Caco-2 (cell line): Measurements from ENCODE around the gene ZNF624. TPM values are rescaled to one million over a fixed set of nuclear protein-coding genes. Genes with fewer than 3 reads are reported as not detected.

Source experiments
- BruUV-seq: library from RNA; stranded (reverse); fragments of 400-500 nt; replicated peaks from 2 replicates; lab custom pipeline; 2021; lab: Mats Ljungman, UMichigan
- CTCF ChIA-PET: fragments of 300-600 bp; sonication (Branson Sonifier 250); formaldehyde crosslinking; loops from one replicate; lab custom pipeline; 2022; ENCODE audit warnings: antibody characterized with exemption; lab: Charles Lee
- POLR2A ChIA-PET: fragments of 300-600 bp; sonication (Branson Sonifier 250); formaldehyde crosslinking; loops from one replicate; lab custom pipeline; 2022; ENCODE audit warnings: antibody characterized with exemption; lab: Charles Lee
- DNase-seq, 2 experiments: peaks; one replicate each; pipeline versions ENCODE4 v3.0.0 to v3.0.0-alpha.2; 2020 to 2022
- H3K27me3 ChIP-seq: replicated peaks from 2 replicates; pipeline ENCODE4 v1.6.0; 2011; ENCODE audit warnings: low read length; ENCODE audit not compliant: control insufficient read depth, insufficient read depth
- H3K36me3 ChIP-seq: 2 replicates; pipeline ENCODE4 v1.5.1; 2011; ENCODE audit warnings: low read length; ENCODE audit not compliant: control insufficient read depth, insufficient read depth
- H3K4me1 ChIP-seq: fragments of 250-450 bp; sonication (Bioruptor Pico); 2 replicates; pipeline ENCODE4 v1.5.1; 2020; ENCODE audit warnings: mild to moderate bottlenecking
- H3K4me3 ChIP-seq: 2 replicates; pipeline ENCODE4 v1.5.1; 2011; ENCODE audit warnings: low read depth, mild to moderate bottlenecking, control low read depth, low read length
- H3K9me3 ChIP-seq: fragments of 250-450 bp; sonication (Bioruptor Pico); 2 replicates; pipeline ENCODE4 v1.5.1; 2020; ENCODE audit warnings: mild to moderate bottlenecking, moderate library complexity
- H3K27ac Mint-ChIP-seq: one replicate; pipeline ENCODE4 v1.8.0; 2022; ENCODE audit warnings: mixed read lengths; ENCODE audit not compliant: unreplicated experiment
- H3K27me3 Mint-ChIP-seq: one replicate; pipeline ENCODE4 v1.8.0; 2022; ENCODE audit warnings: mixed read lengths; ENCODE audit not compliant: insufficient read depth, unreplicated experiment
- H3K36me3 Mint-ChIP-seq: one replicate; pipeline ENCODE4 v1.8.0; 2022; ENCODE audit warnings: mild to moderate bottlenecking, mixed read lengths; ENCODE audit not compliant: insufficient read depth, unreplicated experiment
- H3K4me1 Mint-ChIP-seq: one replicate; pipeline ENCODE4 v1.8.0; 2022; ENCODE audit warnings: low read depth, mixed read lengths; ENCODE audit not compliant: unreplicated experiment
- H3K4me3 Mint-ChIP-seq: one replicate; pipeline ENCODE4 v1.8.0; 2022; ENCODE audit warnings: mild to moderate bottlenecking, moderate library complexity, mixed read lengths; ENCODE audit not compliant: unreplicated experiment
- H3K9me3 Mint-ChIP-seq: one replicate; pipeline ENCODE4 v1.8.0; 2022; ENCODE audit warnings: mixed read lengths; ENCODE audit not compliant: unreplicated experiment
- CTCF ChIP-seq, 2 experiments: fragments of 200-600 bp in 1 of 2; IDR thresholded peaks; 1 replicate in 1 of 2; 2 replicates in 1 of 2; pipeline versions ENCODE4 v1.5.1 to v1.8.0; 2011 to 2022; ENCODE audit warnings: antibody characterized with exemption in 1 of 2, control low read depth in 1 of 2, inconsistent platforms in 1 of 2, low read depth in 1 of 2, low read length in 1 of 2, mild to moderate bottlenecking in 1 of 2, moderate library complexity in 1 of 2; ENCODE audit not compliant: insufficient read depth in 1 of 2, severe bottlenecking in 1 of 2, unreplicated experiment in 1 of 2
- intact Hi-C: fragments of 100-400 bp; cut with micrococcal nuclease; formaldehyde crosslinking; loops from one replicate; pipeline ENCODE4 v1.10.0; 2022; ENCODE audit not compliant: unreplicated experiment
- total RNA-seq: library from RNA; stranded (reverse); gene quantifications from 2 replicates; pipeline ENCODE4 v1.2.3, GENCODE V29; 2022

ZNF624 gene
- total RNA-seq, 1 experiment from 2014 or later: 7.6 TPM

DNA sequence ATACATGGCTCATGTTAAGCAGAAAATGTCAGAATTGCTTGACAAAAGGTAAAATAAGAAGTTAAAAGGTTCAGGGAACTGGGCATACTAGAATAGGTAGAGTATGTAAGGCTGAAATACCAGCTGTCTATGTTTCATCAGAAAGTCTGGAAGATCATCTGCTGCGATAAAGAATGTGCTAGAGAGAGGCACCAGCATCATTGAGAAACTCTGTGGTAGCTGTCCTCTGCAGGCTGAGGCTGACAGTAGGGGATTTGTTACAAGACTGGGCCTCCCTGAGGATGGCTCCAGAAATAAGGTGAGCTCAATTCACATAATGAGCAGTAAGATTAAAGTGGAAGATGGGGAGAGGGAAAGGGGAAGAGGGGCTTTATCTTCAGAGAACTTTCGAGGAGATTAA is 80.2 kb downstream of the ZNF624 start:
- intact Hi-C loops: no loop called here
- H3K27me3 Mint-ChIP-seq: peaks cover 5% of the 10 kb centered on the region
- Histone ChIP-seq H3K9me3 (no peaks in the 10 kb centered on the region; the same call in 1 of the 2 replicates), H3K4me1 (peaks cover 5% of the 10 kb centered on the region; the same call in 1 of the 2 replicates), H3K27me3 (no peaks in the 10 kb centered on the region), H3K4me3 (no peak overlapping the region), H3K36me3 (no peaks in the 10 kb centered on the region)
- H3K9me3 Mint-ChIP-seq: no peaks in the 10 kb centered on the region
- no peak overlapping the region for H3K27ac Mint-ChIP-seq
- no peak overlapping the region for H3K4me3 Mint-ChIP-seq
- TF ChIP-seq CTCF (IDR thresholded peaks at IDR 0.05; ENCODE audit: insufficient read depth in 1 of 2, low read depth in 1 of 2, low read length in 1 of 2, severe bottlenecking in 1 of 2, unreplicated experiment in 1 of 2): no peak
- no peak for DNase-seq
- ChIA-PET CTCF (interaction anchor here (0.6 kb wide), 1 partner anchor 11 kb away, joined by 5 read pairs; no protein-coding TSS in a partner anchor), POLR2A (no interaction called here)
- no TSS peak for BruUV-seq
- no peaks in the 10 kb centered on the region for H3K4me1 Mint-ChIP-seq
- peaks cover 11% of the 10 kb centered on the region for H3K36me3 Mint-ChIP-seq

Other genes starting within 250 kb of the ZNF624 start
- gene TRPV2, start 238.3 kb downstream of the ZNF624 start, total RNA-seq: 0.28 and 0.41 TPM in 2 replicates
- 4.0 and 4.5 TPM in 2 replicates for gene LRRC75A, start 161.7 kb downstream of the ZNF624 start, total RNA-seq
- 7.1 and 7.9 TPM in 2 replicates for gene ZNF287, start 84.6 kb downstream of the ZNF624 start, total RNA-seq
- 17.0 and 18.1 TPM in 2 replicates for gene CCDC144A, start 36.4 kb upstream of the ZNF624 start, total RNA-seq